ENCODE results near the gene ZCCHC14. TPM values are rescaled to one million over a fixed set of nuclear protein-coding genes. Genes with fewer than 3 reads are reported as not detected.

The ZCCHC14 gene
- total and polyA plus RNA-seq, 2 of the 13 experiments (the other 11 are each of a cell fraction or from before 2014, with no cell fraction given) = 12.4 to 12.5 TPM

- TF ChIP-seq PAWR (CRISPR knock-in tag; IDR thresholded peaks at IDR 0.05; ENCODE audit: borderline replicate concordance) (0 out of 2 replicates have a peak, but pooled peaks have one; percentile 34), RARA (CRISPR knock-in tag; IDR thresholded peaks at IDR 0.05) (0 out of 2 replicates have a peak, but pooled peaks have one; percentile 8), SALL1 (CRISPR knock-in tag; IDR thresholded peaks at IDR 0.05) (peak; percentile 41), MAX (IDR thresholded peaks at IDR 0.05) (0 out of 2 replicates have a peak, but pooled peaks have one; percentile 23), ZNF572 (CRISPR knock-in tag; IDR thresholded peaks at IDR 0.05) (peak; percentile 45; the same call in 1 of the 2 replicates), ZZZ3 (CRISPR knock-in tag; IDR thresholded peaks at IDR 0.05; ENCODE audit: borderline replicate concordance) (peak; percentile 55; the same call in 1 of the 2 replicates), NR3C1 (CRISPR knock-in tag; IDR thresholded peaks at IDR 0.05) (no peak), SOX13 (IDR thresholded peaks at IDR 0.05) (0 out of 2 replicates have a peak, but pooled peaks have one; percentile 5), SOX13 (CRISPR knock-in tag; conservative IDR thresholded peaks at IDR 0.05 in 1 of 2, IDR thresholded peaks at IDR 0.05 in 1 of 2) (no peak), SOX6 (IDR thresholded peaks at IDR 0.05) (no peak), SOX6 (CRISPR knock-in tag; IDR thresholded peaks at IDR 0.05) (0 out of 2 replicates have a peak, but pooled peaks have one; percentile 3), KDM5B (CRISPR knock-in tag; IDR thresholded peaks at IDR 0.05; ENCODE audit: borderline replicate concordance) (0 out of 2 replicates have a peak, but pooled peaks have one; percentile 37), SP4 (CRISPR knock-in tag; IDR thresholded peaks at IDR 0.05) (0 out of 2 replicates have a peak, but pooled peaks have one; percentile 36), ZNF33A (CRISPR knock-in tag; IDR thresholded peaks at IDR 0.05; ENCODE audit: borderline replicate concordance) (no peak), ZNF724P (CRISPR knock-in tag; IDR thresholded peaks at IDR 0.05; ENCODE audit: borderline replicate concordance) (0 out of 2 replicates have a peak, but pooled peaks have one; percentile 29)
- TF ChIP-seq, protein P1, sequence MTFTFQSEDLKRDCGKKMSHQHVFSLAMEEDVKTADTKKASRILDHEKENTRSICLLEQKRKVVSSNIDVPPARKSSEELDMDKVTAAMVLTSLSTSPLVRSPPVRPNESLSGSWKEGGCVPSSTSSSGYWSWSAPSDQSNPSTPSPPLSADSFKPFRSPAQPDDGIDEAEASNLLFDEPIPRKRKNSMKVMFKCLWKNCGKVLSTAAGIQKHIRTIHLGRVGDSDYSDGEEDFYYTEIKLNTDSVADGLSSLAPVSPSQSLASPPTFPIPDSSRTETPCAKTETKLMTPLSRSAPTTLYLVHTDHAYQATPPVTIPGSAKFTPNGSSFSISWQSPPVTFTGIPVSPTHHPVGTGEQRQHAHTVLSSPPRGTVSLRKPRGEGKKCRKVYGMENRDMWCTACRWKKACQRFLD (CRISPR knock-in tag; IDR thresholded peaks at IDR 0.05; ENCODE audit: borderline replicate concordance) = 0 out of 2 replicates have a peak, but pooled peaks have one; percentile 16
- TF ChIP-seq, protein P2, sequence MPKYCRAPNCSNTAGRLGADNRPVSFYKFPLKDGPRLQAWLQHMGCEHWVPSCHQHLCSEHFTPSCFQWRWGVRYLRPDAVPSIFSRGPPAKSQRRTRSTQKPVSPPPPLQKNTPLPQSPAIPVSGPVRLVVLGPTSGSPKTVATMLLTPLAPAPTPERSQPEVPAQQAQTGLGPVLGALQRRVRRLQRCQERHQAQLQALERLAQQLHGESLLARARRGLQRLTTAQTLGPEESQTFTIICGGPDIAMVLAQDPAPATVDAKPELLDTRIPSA (CRISPR knock-in tag; IDR thresholded peaks at IDR 0.05; ENCODE audit: borderline replicate concordance) = 0 out of 2 replicates have a peak, but pooled peaks have one; percentile 60
- TF ChIP-seq, protein P3, sequence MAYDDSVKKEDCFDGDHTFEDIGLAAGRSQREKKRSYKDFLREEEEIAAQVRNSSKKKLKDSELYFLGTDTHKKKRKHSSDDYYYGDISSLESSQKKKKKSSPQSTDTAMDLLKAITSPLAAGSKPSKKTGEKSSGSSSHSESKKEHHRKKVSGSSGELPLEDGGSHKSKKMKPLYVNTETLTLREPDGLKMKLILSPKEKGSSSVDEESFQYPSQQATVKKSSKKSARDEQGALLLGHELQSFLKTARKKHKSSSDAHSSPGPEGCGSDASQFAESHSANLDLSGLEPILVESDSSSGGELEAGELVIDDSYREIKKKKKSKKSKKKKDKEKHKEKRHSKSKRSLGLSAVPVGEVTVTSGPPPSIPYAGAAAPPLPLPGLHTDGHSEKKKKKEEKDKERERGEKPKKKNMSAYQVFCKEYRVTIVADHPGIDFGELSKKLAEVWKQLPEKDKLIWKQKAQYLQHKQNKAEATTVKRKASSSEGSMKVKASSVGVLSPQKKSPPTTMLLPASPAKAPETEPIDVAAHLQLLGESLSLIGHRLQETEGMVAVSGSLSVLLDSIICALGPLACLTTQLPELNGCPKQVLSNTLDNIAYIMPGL (CRISPR knock-in tag; IDR thresholded peaks at IDR 0.05; ENCODE audit: borderline replicate concordance in 1 of 2, low read depth in 1 of 2) = 0 out of 4 replicates have a peak, but pooled peaks of 1 of the 2 experiments have one; percentile 30
- TF ChIP-seq, protein P4, sequence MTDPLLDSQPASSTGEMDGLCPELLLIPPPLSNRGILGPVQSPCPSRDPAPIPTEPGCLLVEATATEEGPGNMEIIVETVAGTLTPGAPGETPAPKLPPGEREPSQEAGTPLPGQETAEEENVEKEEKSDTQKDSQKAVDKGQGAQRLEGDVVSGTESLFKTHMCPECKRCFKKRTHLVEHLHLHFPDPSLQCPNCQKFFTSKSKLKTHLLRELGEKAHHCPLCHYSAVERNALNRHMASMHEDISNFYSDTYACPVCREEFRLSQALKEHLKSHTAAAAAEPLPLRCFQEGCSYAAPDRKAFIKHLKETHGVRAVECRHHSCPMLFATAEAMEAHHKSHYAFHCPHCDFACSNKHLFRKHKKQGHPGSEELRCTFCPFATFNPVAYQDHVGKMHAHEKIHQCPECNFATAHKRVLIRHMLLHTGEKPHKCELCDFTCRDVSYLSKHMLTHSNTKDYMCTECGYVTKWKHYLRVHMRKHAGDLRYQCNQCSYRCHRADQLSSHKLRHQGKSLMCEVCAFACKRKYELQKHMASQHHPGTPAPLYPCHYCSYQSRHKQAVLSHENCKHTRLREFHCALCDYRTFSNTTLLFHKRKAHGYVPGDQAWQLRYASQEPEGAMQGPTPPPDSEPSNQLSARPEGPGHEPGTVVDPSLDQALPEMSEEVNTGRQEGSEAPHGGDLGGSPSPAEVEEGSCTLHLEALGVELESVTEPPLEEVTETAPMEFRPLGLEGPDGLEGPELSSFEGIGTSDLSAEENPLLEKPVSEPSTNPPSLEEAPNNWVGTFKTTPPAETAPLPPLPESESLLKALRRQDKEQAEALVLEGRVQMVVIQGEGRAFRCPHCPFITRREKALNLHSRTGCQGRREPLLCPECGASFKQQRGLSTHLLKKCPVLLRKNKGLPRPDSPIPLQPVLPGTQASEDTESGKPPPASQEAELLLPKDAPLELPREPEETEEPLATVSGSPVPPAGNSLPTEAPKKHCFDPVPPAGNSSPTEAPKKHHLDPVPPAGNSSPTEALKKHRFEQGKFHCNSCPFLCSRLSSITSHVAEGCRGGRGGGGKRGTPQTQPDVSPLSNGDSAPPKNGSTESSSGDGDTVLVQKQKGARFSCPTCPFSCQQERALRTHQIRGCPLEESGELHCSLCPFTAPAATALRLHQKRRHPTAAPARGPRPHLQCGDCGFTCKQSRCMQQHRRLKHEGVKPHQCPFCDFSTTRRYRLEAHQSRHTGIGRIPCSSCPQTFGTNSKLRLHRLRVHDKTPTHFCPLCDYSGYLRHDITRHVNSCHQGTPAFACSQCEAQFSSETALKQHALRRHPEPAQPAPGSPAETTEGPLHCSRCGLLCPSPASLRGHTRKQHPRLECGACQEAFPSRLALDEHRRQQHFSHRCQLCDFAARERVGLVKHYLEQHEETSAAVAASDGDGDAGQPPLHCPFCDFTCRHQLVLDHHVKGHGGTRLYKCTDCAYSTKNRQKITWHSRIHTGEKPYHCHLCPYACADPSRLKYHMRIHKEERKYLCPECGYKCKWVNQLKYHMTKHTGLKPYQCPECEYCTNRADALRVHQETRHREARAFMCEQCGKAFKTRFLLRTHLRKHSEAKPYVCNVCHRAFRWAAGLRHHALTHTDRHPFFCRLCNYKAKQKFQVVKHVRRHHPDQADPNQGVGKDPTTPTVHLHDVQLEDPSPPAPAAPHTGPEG (CRISPR knock-in tag; IDR thresholded peaks at IDR 0.05) = no peak
Measured at GRCh38 chr16:87538594-87538993, 45.8 kb upstream of the ZCCHC14 start (continued).

All from HepG2 (cell line).